Esophagus muscularis mucosa (tissue), 4 donors: ENCODE results near the gene STN1. TPM values are rescaled to one million over a fixed set of nuclear protein-coding genes. Genes with fewer than 3 reads are reported as not detected.

Experiments
- DNase-seq: peaks from one replicate; pipeline ENCODE4 v3.0.0-alpha.2; 2017; ENCODE audit errors: extremely low spot score
- H3K27ac ChIP-seq, 4 donors: fragments of 200-600 bp; sonication (generic); replicated peaks in 1 of 4; 1 replicate in 3 of 4; 2 replicates in 1 of 4; pipeline ENCODE4 v1.5.1; 2016 to 2019; ENCODE audit warnings: mild to moderate bottlenecking in 1 of 4
- H3K27me3 ChIP-seq, 4 donors: fragments of 200-600 bp; sonication (generic); one replicate each; pipeline versions ENCODE4 v1.5.1 to v1.6.0; 2016 to 2019
- H3K36me3 ChIP-seq, 4 donors: fragments of 200-600 bp; sonication (generic); one replicate each; pipeline ENCODE4 v1.5.1; 2016 to 2019
- H3K4me1 ChIP-seq, 4 donors: fragments of 200-600 bp; sonication (generic); one replicate each; pipeline ENCODE4 v1.5.1; 2016 to 2019
- H3K4me3 ChIP-seq, 4 donors: fragments of 200-600 bp; sonication (generic); 1 replicate in 2 of 4; 2 replicates in 2 of 4; pipeline ENCODE4 v1.5.1; 2016 to 2019; ENCODE audit warnings: mild to moderate bottlenecking in 4 of 4, moderate library complexity in 1 of 4
- H3K9me3 ChIP-seq, 4 donors: fragments of 200-600 bp; sonication (generic); 1 replicate in 3 of 4; 2 replicates in 1 of 4; pipeline ENCODE4 v1.5.1; 2016 to 2019
- CTCF ChIP-seq, 3 experiments: fragments of 200-600 bp in 2 of 3; fragments of 450-650 bp in 1 of 3; sonication (generic) in 2 of 3; IDR thresholded peaks; one replicate each; pipeline ENCODE4 v1.5.1; 2017 to 2019; ENCODE audit warnings: antibody characterized with exemption in 3 of 3, mild to moderate bottlenecking in 2 of 3, moderate library complexity in 1 of 3
- EP300 ChIP-seq: sonication (generic); formaldehyde crosslinking; IDR thresholded peaks from one replicate; pipeline ENCODE4 v1.6.1; 2017; ENCODE audit warnings: antibody characterized with exemption
- POLR2A ChIP-seq: fragments of 450-650 bp; IDR thresholded peaks from one replicate; pipeline ENCODE4 v1.6.1; 2017; ENCODE audit warnings: antibody characterized with exemption, moderate library complexity, mild to moderate bottlenecking, low read depth
- POLR2AphosphoS5 ChIP-seq, 2 donors: sonication (generic); formaldehyde crosslinking; IDR thresholded peaks; one replicate each; pipeline ENCODE4 v1.6.1; 2017; ENCODE audit warnings: antibody characterized with exemption in 2 of 2
- WGBS: methylation state at CpG from one replicate; pipeline ENCODE4 v1.1.5; 2018; 5-methylcytosine and 5-hydroxymethylcytosine counted together
- intact Hi-C: fragments of 100-400 bp; cut with DNase I; formaldehyde crosslinking; loops from one replicate; pipeline ENCODE4 v1.15.1; 2023
- total RNA-seq, 4 donors: library from RNA; depleted of rRNA; stranded (reverse); fragments of >200 nt; gene quantifications; one replicate each; pipeline versions ENCODE4 v1.1.0 to v1.2.1, GENCODE V29; 2016

The STN1 gene
- total RNA-seq, 4 donors from 2014 or later = 18.7 to 27.7 (median 24.9) TPM

- no peak for DNase-seq
- Histone ChIP-seq H3K36me3 (no peaks in the 10 kb centered on the region), H3K27me3 (no peaks in the 10 kb centered on the region), H3K4me3 (peak overlapping the region; percentile 64 to 80 (median 74)), H3K27ac (peak overlapping the region; percentile 65 to 85 (median 80)), H3K9me3 (no peaks in the 10 kb centered on the region), H3K4me1 (peaks cover 35 to 61% (median 53%) of the 10 kb centered on the region in 4 donors)
- 26% methylated on average over 30 of the region's 34 CpGs for WGBS
- TF ChIP-seq POLR2AphosphoS5 (IDR thresholded peaks at IDR 0.05) (no peak), CTCF (IDR thresholded peaks at IDR 0.05) (no peak), POLR2A (no peak), EP300 (no peak)
- intact Hi-C loops = loop anchor here (10.0 kb wide), 2 partner anchors 81 to 251 kb away; no protein-coding TSS in a partner anchor
Measured at GRCh38 chr10:103855852-103856796, 61.9 kb downstream of the STN1 start.

GRCh38 chr10:103855424-103855823 is 62.6 kb downstream of the STN1 start, which contains the start of gene SH3PXD2A:
Gene SH3PXD2A, minus strand, starts transcription at chr10:103855576. Its CDS starts 310 bp downstream, at chr10:103855266.
- Histone ChIP-seq H3K4me3 (peak within 1 kb of the TSS; percentile 64 to 80 (median 74)), H3K27me3 (no peaks in the 10 kb centered on the region), H3K4me1 (peaks cover 42 to 68% (median 60%) of the 10 kb centered on the region in 4 donors), H3K27ac (peak within 1 kb of the TSS; percentile 65 to 85 (median 80)), H3K36me3 (no peaks in the 10 kb centered on the region), H3K9me3 (no peaks in the 10 kb centered on the region)
- no peak for DNase-seq
- intact Hi-C loops = loop anchor here (10.0 kb wide), 2 partner anchors 81 to 251 kb away; no protein-coding TSS in a partner anchor
- TF ChIP-seq EP300 (no peak), CTCF (IDR thresholded peaks at IDR 0.05) (peak in 1 of 3 experiments; percentile 49), POLR2AphosphoS5 (IDR thresholded peaks at IDR 0.05) (peak in 1 of 2 donors; percentile 28), POLR2A (no peak)
- 0% methylated on average over 16 of the region's 54 CpGs for WGBS

- intact Hi-C loops = loop anchor here (10.0 kb wide), 2 partner anchors 80 to 250 kb away; no protein-coding TSS in a partner anchor
- no peaks in the 10 kb centered on the region for H3K9me3 ChIP-seq
- H3K27me3 ChIP-seq = no peaks in the 10 kb centered on the region
- peaks cover 48 to 74% (median 66%) of the 10 kb centered on the region in 4 donors for H3K4me1 ChIP-seq
- WGBS = under 1% methylated on average over 18 of the region's 53 CpGs
- no peak for TF ChIP-seq POLR2AphosphoS5 (IDR thresholded peaks at IDR 0.05)
- no peak for TF ChIP-seq EP300
- no peak for TF ChIP-seq CTCF (IDR thresholded peaks at IDR 0.05)
- TF ChIP-seq POLR2A = no peak
- H3K4me3 ChIP-seq = peak overlapping the region; percentile 64 to 80 (median 74)
- H3K27ac ChIP-seq = peak overlapping the region; percentile 65 to 85 (median 80)
- no peak for DNase-seq
- no peaks in the 10 kb centered on the region for H3K36me3 ChIP-seq
Measured at GRCh38 chr10:103854686-103855391, 63.1 kb downstream of the STN1 start.

GRCh38 chr10:103854265-103854685 is 63.7 kb downstream of the STN1 start:
- TF ChIP-seq POLR2A (no peak), POLR2AphosphoS5 (IDR thresholded peaks at IDR 0.05) (no peak), EP300 (no peak), CTCF (IDR thresholded peaks at IDR 0.05) (no peak)
- intact Hi-C loops = loop anchor here (10.0 kb wide), 2 partner anchors 79 to 249 kb away; no protein-coding TSS in a partner anchor
- Histone ChIP-seq H3K27ac (peak overlapping the region; percentile 65 to 85 (median 80)), H3K27me3 (no peaks in the 10 kb centered on the region), H3K9me3 (no peaks in the 10 kb centered on the region), H3K4me3 (peak overlapping the region; percentile 64 to 80 (median 74)), H3K4me1 (peaks cover 52 to 79% (median 71%) of the 10 kb centered on the region in 4 donors), H3K36me3 (no peaks in the 10 kb centered on the region)
- no peak for DNase-seq
- 5% methylated on average over 13 of the region's 13 CpGs for WGBS
